Mesenchymal stem cell (in vitro differentiated cells and primary cell): ENCODE data around the gene CPXM2.

ENCODE experiments used
- DNase-seq: peaks from one replicate; pipeline ENCODE4 v3.0.0-alpha.2; 2013
- H2AFZ ChIP-seq: one replicate; pipeline ENCODE4 v1.6.1; 2013; ENCODE audit warnings: low read depth, mild to moderate bottlenecking, control low read depth, inconsistent platforms, low read length, moderate library complexity
- H2AK5ac ChIP-seq: 2 replicates; pipeline ENCODE4 v1.6.1; 2013; ENCODE audit warnings: low read length, moderate library complexity, mild to moderate bottlenecking, inconsistent platforms; ENCODE audit not compliant: severe bottlenecking
- H2BK120ac ChIP-seq: one replicate; pipeline ENCODE4 v1.6.1; 2013; ENCODE audit warnings: low read depth, mild to moderate bottlenecking, inconsistent platforms, low read length, moderate library complexity
- H2BK12ac ChIP-seq, 2 experiments: one replicate each; pipeline ENCODE4 v1.6.1; 2013; ENCODE audit warnings: inconsistent platforms in 2 of 2, low read length in 2 of 2, mild to moderate bottlenecking in 2 of 2, moderate library complexity in 2 of 2, control low read depth in 1 of 2
- H2BK15ac ChIP-seq: one replicate; pipeline ENCODE4 v1.6.1; 2013; ENCODE audit warnings: mild to moderate bottlenecking, low read depth, inconsistent platforms; ENCODE audit not compliant: poor library complexity, severe bottlenecking
- H2BK5ac ChIP-seq: 2 replicates; pipeline ENCODE4 v1.6.1; 2013; ENCODE audit warnings: low read depth, mild to moderate bottlenecking, low read length, control low read depth, inconsistent platforms; ENCODE audit not compliant: poor library complexity, severe bottlenecking
- H3K14ac ChIP-seq, 2 experiments: one replicate each; pipeline ENCODE4 v1.6.1; 2013; ENCODE audit warnings: inconsistent platforms in 2 of 2, low read length in 2 of 2, control low read depth in 1 of 2, mild to moderate bottlenecking in 1 of 2, moderate library complexity in 1 of 2
- H3K18ac ChIP-seq, 2 experiments: one replicate each; pipeline ENCODE4 v1.6.1; 2013; ENCODE audit warnings: inconsistent platforms in 2 of 2, low read length in 2 of 2, control low read depth in 1 of 2, low read depth in 1 of 2, mild to moderate bottlenecking in 1 of 2
- H3K23ac ChIP-seq, 2 experiments: one replicate each; pipeline ENCODE4 v1.6.1; 2013; ENCODE audit warnings: inconsistent platforms in 2 of 2, low read length in 2 of 2, mild to moderate bottlenecking in 2 of 2, moderate library complexity in 2 of 2, control low read depth in 1 of 2
- H3K27ac ChIP-seq: 2 replicates; pipeline ENCODE4 v1.5.1; 2013; ENCODE audit warnings: mild to moderate bottlenecking, moderate library complexity, low read length, control low read depth, inconsistent platforms; ENCODE audit not compliant: poor library complexity, severe bottlenecking
- H3K27me3 ChIP-seq, 2 experiments: 2 replicates each; pipeline versions ENCODE4 v1.6.1 to v1.7.0; 2013; ENCODE audit warnings: low read length in 2 of 2, mild to moderate bottlenecking in 2 of 2, moderate library complexity in 2 of 2, control low read depth in 1 of 2, inconsistent platforms in 1 of 2; ENCODE audit not compliant: control insufficient read depth in 1 of 2, insufficient read depth in 1 of 2
- H3K36me3 ChIP-seq, 2 experiments: 2 replicates each; pipeline versions ENCODE4 v1.6.1 to v1.7.0; 2013; ENCODE audit warnings: low read length in 2 of 2, control low read depth in 1 of 2, inconsistent platforms in 1 of 2, low read depth in 1 of 2, mild to moderate bottlenecking in 1 of 2; ENCODE audit not compliant: insufficient read depth in 2 of 2, control insufficient read depth in 1 of 2
- H3K4ac ChIP-seq, 2 experiments: one replicate each; pipeline ENCODE4 v1.6.1; 2013; ENCODE audit warnings: inconsistent platforms in 2 of 2, low read length in 2 of 2, mild to moderate bottlenecking in 2 of 2, moderate library complexity in 2 of 2, control low read depth in 1 of 2, low read depth in 1 of 2
- H3K4me1 ChIP-seq: 2 replicates; pipeline ENCODE4 v1.6.1; 2013; ENCODE audit warnings: low read depth, low read length, control low read depth; ENCODE audit not compliant: control insufficient read depth, insufficient read depth
- H3K4me2 ChIP-seq: 2 replicates; pipeline ENCODE4 v1.6.1; 2013; ENCODE audit warnings: low read length, mild to moderate bottlenecking, inconsistent platforms; ENCODE audit not compliant: poor library complexity, severe bottlenecking
- H3K4me3 ChIP-seq, 2 experiments: 2 replicates each; pipeline versions ENCODE4 v1.5.1 to v1.7.0; 2013; ENCODE audit warnings: low read length in 2 of 2, mild to moderate bottlenecking in 2 of 2, control low read depth in 1 of 2, low read depth in 1 of 2; ENCODE audit not compliant: insufficient read depth in 1 of 2
- H3K79me1 ChIP-seq: replicated peaks from 2 replicates; pipeline ENCODE4 v1.6.1; 2013; ENCODE audit warnings: mild to moderate bottlenecking, control low read depth, low read length, inconsistent platforms; ENCODE audit not compliant: poor library complexity, severe bottlenecking
- H3K9ac ChIP-seq: 2 replicates; pipeline ENCODE4 v1.7.0; 2013; ENCODE audit warnings: mild to moderate bottlenecking, low read length, moderate library complexity
- H3K9me3 ChIP-seq: 2 replicates; pipeline ENCODE4 v1.7.0; 2013; ENCODE audit warnings: mild to moderate bottlenecking, low read length; ENCODE audit not compliant: control insufficient read depth
- H4K8ac ChIP-seq: one replicate; pipeline ENCODE4 v1.6.1; 2013; ENCODE audit warnings: inconsistent platforms, mild to moderate bottlenecking, low read length, moderate library complexity
- H4K91ac ChIP-seq: one replicate; pipeline ENCODE4 v1.6.1; 2013; ENCODE audit warnings: mild to moderate bottlenecking, low read length, inconsistent platforms
- WGBS: methylation state at CpG from one replicate; pipeline ENCODE4 v1.1.7; 2013; ENCODE audit warnings: mixed read lengths; 5-methylcytosine and 5-hydroxymethylcytosine counted together

Gene CPXM2

DNA sequence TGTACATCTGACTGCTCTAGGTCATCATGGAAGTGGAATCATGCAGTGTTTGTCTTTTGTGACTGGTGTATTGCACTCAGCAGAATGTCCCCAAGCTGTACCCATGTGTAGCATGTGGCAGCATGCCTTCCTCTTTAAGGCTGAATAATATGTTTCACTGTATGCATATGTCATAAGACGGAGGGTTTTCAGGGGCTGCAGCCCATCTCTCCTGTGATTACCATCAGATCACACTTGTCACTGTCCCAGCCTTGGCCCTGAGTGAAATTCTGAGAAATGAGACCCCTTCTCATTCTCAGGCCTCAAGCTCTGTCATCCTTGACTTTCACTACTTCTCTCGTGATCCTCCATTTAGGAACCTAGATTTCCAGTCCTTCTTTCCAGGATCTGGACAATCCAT lies 50.0 kb downstream of the CPXM2 start:
- 64% methylated on average over 2 of the region's 2 CpGs for WGBS

DNA sequence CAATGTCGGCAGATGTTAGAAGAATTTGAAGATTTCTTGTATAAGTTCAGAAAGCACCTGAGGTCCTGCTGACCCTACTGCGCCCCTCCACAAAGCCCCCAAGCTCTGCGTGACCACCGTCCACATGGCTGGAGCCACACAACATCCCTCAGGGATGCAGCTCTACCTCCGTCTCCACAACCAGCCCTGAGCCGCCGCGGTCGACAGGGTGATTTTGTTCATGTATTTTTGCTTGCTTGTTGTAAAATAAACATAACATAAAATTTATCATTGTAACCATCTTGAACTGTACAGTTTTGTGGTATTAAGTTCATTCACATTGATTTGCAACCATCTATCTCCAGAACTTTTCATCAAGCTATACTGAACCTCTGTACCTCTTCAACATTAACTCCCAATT lies 50.5 kb downstream of the CPXM2 start:
- peaks cover 11% of the 10 kb centered on the region for H3K9me3 ChIP-seq
- H3K4ac ChIP-seq, result no peak overlapping the region
- DNase-seq, result no peak
- no peak overlapping the region for H2BK15ac ChIP-seq
- 59% methylated on average over 3 of the region's 9 CpGs for WGBS
- no peak overlapping the region for H3K14ac ChIP-seq
- H2AFZ ChIP-seq, result no peak overlapping the region
- no peak overlapping the region for H3K9ac ChIP-seq
- H4K91ac ChIP-seq, result no peak overlapping the region
- no peak overlapping the region for H3K4me2 ChIP-seq
- no peak overlapping the region for H4K8ac ChIP-seq
- peaks cover 0 to 17% of the 10 kb centered on the region in 2 experiments for H3K36me3 ChIP-seq
- H3K27ac ChIP-seq, result no peak overlapping the region
- no peaks in the 10 kb centered on the region for H3K4me1 ChIP-seq
- no peak overlapping the region for H2BK120ac ChIP-seq
- H3K23ac ChIP-seq, result no peak overlapping the region
- H3K4me3 ChIP-seq, result no peak overlapping the region
- H3K18ac ChIP-seq, result no peak overlapping the region
- no peak overlapping the region for H2BK5ac ChIP-seq
- no peak overlapping the region for H2BK12ac ChIP-seq
- H3K79me1 ChIP-seq, result no peaks in the 10 kb centered on the region
- H3K27me3 ChIP-seq, result peaks cover 0 to 3% of the 10 kb centered on the region in 2 experiments
- no peak overlapping the region for H2AK5ac ChIP-seq

More for the DNA sequence above, 50.0 kb downstream of the CPXM2 start:
- Histone ChIP-seq H2BK15ac (no peak overlapping the region), H3K4ac (no peak overlapping the region), H3K27me3 (no peaks in the 10 kb centered on the region), H3K9me3 (peaks cover 11% of the 10 kb centered on the region), H4K8ac (no peak overlapping the region), H3K23ac (no peak overlapping the region), H3K27ac (no peak overlapping the region), H3K4me3 (no peak overlapping the region), H2BK12ac (no peak overlapping the region), H2AK5ac (no peak overlapping the region), H2BK120ac (no peak overlapping the region), H3K14ac (no peak overlapping the region), H3K36me3 (peaks cover 0 to 17% of the 10 kb centered on the region in 2 experiments), H2AFZ (no peak overlapping the region), H3K79me1 (no peaks in the 10 kb centered on the region), H3K9ac (no peak overlapping the region), H3K18ac (no peak overlapping the region), H3K4me2 (no peak overlapping the region), H2BK5ac (no peak overlapping the region), H3K4me1 (no peaks in the 10 kb centered on the region), H4K91ac (no peak overlapping the region)
- DNase-seq, result no peak

DNA sequence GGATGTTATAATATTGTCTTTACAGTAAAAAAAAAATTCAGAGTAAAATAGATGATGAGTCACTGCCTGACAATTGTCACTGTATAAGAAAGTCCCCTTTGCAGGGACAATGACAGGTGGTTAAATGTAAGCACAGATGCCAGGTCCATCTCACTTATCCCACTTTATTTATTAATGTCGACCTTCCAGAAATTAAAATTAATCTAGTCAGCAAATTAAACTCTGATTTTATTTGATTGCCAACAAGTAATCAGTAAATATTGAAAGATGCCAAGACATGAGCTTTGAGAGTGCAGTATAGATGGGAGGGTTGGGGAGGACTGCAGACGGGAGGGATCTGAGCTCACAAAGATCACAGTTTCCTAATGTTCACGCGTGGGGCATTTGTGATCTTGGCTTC lies 50.9 kb downstream of the CPXM2 start:
- no peak overlapping the region for H2BK120ac ChIP-seq
- H3K79me1 ChIP-seq, result no peaks in the 10 kb centered on the region
- H3K14ac ChIP-seq, result no peak overlapping the region
- no peak overlapping the region for H3K18ac ChIP-seq
- H2BK5ac ChIP-seq, result no peak overlapping the region
- H2AK5ac ChIP-seq, result no peak overlapping the region
- H2BK15ac ChIP-seq, result no peak overlapping the region
- H3K9ac ChIP-seq, result no peak overlapping the region
- H4K8ac ChIP-seq, result no peak overlapping the region
- H3K36me3 ChIP-seq, result peaks cover 0 to 17% of the 10 kb centered on the region in 2 experiments
- H3K4me1 ChIP-seq, result no peaks in the 10 kb centered on the region
- peaks cover 8% of the 10 kb centered on the region for H3K9me3 ChIP-seq
- H3K4me2 ChIP-seq, result no peak overlapping the region
- no peak overlapping the region for H4K91ac ChIP-seq
- H2BK12ac ChIP-seq, result no peak overlapping the region
- H3K23ac ChIP-seq, result no peak overlapping the region
- no peak for DNase-seq
- WGBS, result 92% methylated on average over 3 of the region's 4 CpGs
- no peak overlapping the region for H3K4ac ChIP-seq
- H3K27me3 ChIP-seq, result peaks cover 0 to 3% of the 10 kb centered on the region in 2 experiments
- H3K4me3 ChIP-seq, result no peak overlapping the region
- H3K27ac ChIP-seq, result no peak overlapping the region
- no peak overlapping the region for H2AFZ ChIP-seq

DNA sequence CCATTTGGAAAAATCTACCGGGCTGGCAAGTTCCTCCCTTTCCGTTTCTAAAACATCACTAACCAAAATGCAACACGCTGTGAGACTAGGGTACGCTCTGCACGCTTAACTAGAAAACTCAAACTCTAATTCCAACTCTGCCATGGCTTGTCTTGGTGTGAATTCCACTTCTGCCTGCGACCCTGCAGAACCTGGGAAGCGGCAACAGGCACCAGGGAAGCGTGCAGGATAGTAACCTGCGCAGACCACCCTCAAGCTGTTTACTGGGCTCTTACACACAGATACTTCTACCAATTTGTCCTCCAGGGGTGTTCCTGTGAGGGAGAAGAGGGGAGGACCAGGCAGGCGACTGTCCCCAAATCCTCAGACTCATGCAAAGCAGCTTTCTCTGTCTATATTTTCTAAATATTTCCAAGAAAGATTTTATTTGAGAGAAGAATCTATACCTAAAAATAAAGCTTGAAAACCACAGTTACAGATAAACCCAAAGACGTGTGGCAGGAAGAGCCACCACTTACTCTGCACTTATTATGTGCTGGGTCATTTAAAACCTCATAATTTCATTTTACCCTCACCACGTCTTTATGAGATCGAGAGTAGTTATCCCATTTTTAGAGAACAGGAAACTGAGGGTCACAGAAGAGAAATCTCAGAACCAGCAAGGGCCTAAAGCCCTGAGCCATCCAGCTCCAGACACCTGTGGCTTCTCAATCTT lies 52.9 kb downstream of the CPXM2 start:
- Histone ChIP-seq H4K8ac (no peak overlapping the region), H3K4me2 (no peak overlapping the region), H3K27me3 (peaks cover 0 to 3% of the 10 kb centered on the region in 2 experiments), H3K4me1 (no peaks in the 10 kb centered on the region), H3K18ac (no peak overlapping the region), H3K9ac (no peak overlapping the region), H3K9me3 (peaks cover 6% of the 10 kb centered on the region), H3K4me3 (no peak overlapping the region), H2AK5ac (no peak overlapping the region), H4K91ac (no peak overlapping the region), H3K36me3 (peaks cover 0 to 17% of the 10 kb centered on the region in 2 experiments), H2BK12ac (no peak overlapping the region), H3K79me1 (no peaks in the 10 kb centered on the region), H2BK5ac (no peak overlapping the region), H3K14ac (no peak overlapping the region), H2AFZ (no peak overlapping the region), H2BK120ac (no peak overlapping the region), H3K23ac (no peak overlapping the region), H3K27ac (no peak overlapping the region), H2BK15ac (no peak overlapping the region), H3K4ac (no peak overlapping the region)
- WGBS, result 79% methylated on average over 9 of the region's 13 CpGs
- no peak for DNase-seq
